ENCODE results near the gene TRAPPC10. TPM values are rescaled to one million over a fixed set of nuclear protein-coding genes. Genes with fewer than 3 reads are reported as not detected.
"Not testable (repeated sequence)": the region's sequence is repeated elsewhere in the genome, so short reads cannot be mapped to it uniquely, and the experiment has no call there.

Gene TRAPPC10
- total RNA-seq, 1 experiment from 2014 or later: 32.9 TPM

- not testable (repeated sequence) for DNase-seq; H3K56ac ChIP-seq (ENCODE audit: insufficient read length, low read depth, low read length); H3K36me3 Mint-ChIP-seq (ENCODE audit: insufficient read depth in 1 of 3, low read depth in 3 of 3); H2BK5ac ChIP-seq (ENCODE audit: insufficient read length, low read length); H4K91ac ChIP-seq (ENCODE audit: insufficient read length, low read depth, low read length); H3K9me3 ChIP-seq (ENCODE audit: control insufficient read depth, low read depth, low read length); H3K27ac ChIP-seq (ENCODE audit: insufficient read length, low read depth, low read length); H3K27ac Mint-ChIP-seq; H3K4me3 Mint-ChIP-seq; H2BK20ac ChIP-seq (ENCODE audit: low read depth, low read length, poor library complexity, severe bottlenecking); H3T11ph ChIP-seq (ENCODE audit: low read length); H3K79me1 ChIP-seq (ENCODE audit: insufficient read depth, low read depth, low read length, poor library complexity, severe bottlenecking); H3K14ac ChIP-seq (ENCODE audit: insufficient read depth, low read length); H3K79me2 ChIP-seq (ENCODE audit: insufficient read depth, low read length); H2AK5ac ChIP-seq (ENCODE audit: insufficient read length, low read length); H3K27me3 ChIP-seq (ENCODE audit: insufficient read depth, low read length); H3K9ac ChIP-seq (ENCODE audit: extremely low read depth, insufficient read length, low read length); H4K5ac ChIP-seq (ENCODE audit: insufficient read length, low read depth, low read length); H3K18ac ChIP-seq (ENCODE audit: insufficient read length, low read depth, low read length); H3K4me1 Mint-ChIP-seq; H2AFZ ChIP-seq (ENCODE audit: low read length); H3K27me3 Mint-ChIP-seq (ENCODE audit: low read depth); H3K4ac ChIP-seq (ENCODE audit: low read depth, low read length); H3K4me2 ChIP-seq (ENCODE audit: insufficient read depth, insufficient read length, low read length); H3K23ac ChIP-seq (ENCODE audit: insufficient read length, low read depth, low read length); H2BK12ac ChIP-seq (ENCODE audit: insufficient read length, low read depth, low read length); H2BK15ac ChIP-seq (ENCODE audit: low read depth, low read length); H4K8ac ChIP-seq (replicated peaks; ENCODE audit: insufficient read length, low read depth, low read length); H2BK120ac ChIP-seq (ENCODE audit: low read depth, low read length, poor library complexity, severe bottlenecking); H4K20me1 ChIP-seq (ENCODE audit: control insufficient read depth, insufficient read depth, insufficient read length); H3K4me1 ChIP-seq (ENCODE audit: insufficient read depth, low read length); H3K23me2 ChIP-seq (ENCODE audit: insufficient read length, low read depth, low read length, poor library complexity, severe bottlenecking); H3K9me3 Mint-ChIP-seq
- WGBS (ENCODE audit: extremely low coverage, insufficient read length, low lambda C conversion rate): no CpG with 5 or more reads among the region's 31 CpGs
These were observed 95.5 kb downstream of the TRAPPC10 start for GRCh38 chr21:44107589-44107988.

GRCh38 chr21:44113702-44114371 is 101.7 kb downstream of the TRAPPC10 start:
- not testable (repeated sequence) for H2AK5ac ChIP-seq (ENCODE audit: insufficient read length, low read length); H3K23ac ChIP-seq (ENCODE audit: insufficient read length, low read depth, low read length); H3K56ac ChIP-seq (ENCODE audit: insufficient read length, low read depth, low read length); H4K20me1 ChIP-seq (ENCODE audit: control insufficient read depth, insufficient read depth, insufficient read length); H3K4me2 ChIP-seq (ENCODE audit: insufficient read depth, insufficient read length, low read length); H3K4me1 Mint-ChIP-seq; H4K8ac ChIP-seq (replicated peaks; ENCODE audit: insufficient read length, low read depth, low read length); H3K27me3 Mint-ChIP-seq (ENCODE audit: low read depth); H3K4ac ChIP-seq (ENCODE audit: low read depth, low read length); H2BK12ac ChIP-seq (ENCODE audit: insufficient read length, low read depth, low read length); H3K9me3 Mint-ChIP-seq; H2BK120ac ChIP-seq (ENCODE audit: low read depth, low read length, poor library complexity, severe bottlenecking); H3K36me3 Mint-ChIP-seq (ENCODE audit: insufficient read depth in 1 of 3, low read depth in 3 of 3); H2AFZ ChIP-seq (ENCODE audit: low read length); H3K27ac ChIP-seq (ENCODE audit: insufficient read length, low read depth, low read length); H3K79me2 ChIP-seq (ENCODE audit: insufficient read depth, low read length); H3K18ac ChIP-seq (ENCODE audit: insufficient read length, low read depth, low read length); H3K9ac ChIP-seq (ENCODE audit: extremely low read depth, insufficient read length, low read length); H3K79me1 ChIP-seq (ENCODE audit: insufficient read depth, low read depth, low read length, poor library complexity, severe bottlenecking); H3K27ac Mint-ChIP-seq; H3K9me3 ChIP-seq (ENCODE audit: control insufficient read depth, low read depth, low read length); H3K14ac ChIP-seq (ENCODE audit: insufficient read depth, low read length); H4K5ac ChIP-seq (ENCODE audit: insufficient read length, low read depth, low read length); H3K4me1 ChIP-seq (ENCODE audit: insufficient read depth, low read length); H3T11ph ChIP-seq (ENCODE audit: low read length); H4K91ac ChIP-seq (ENCODE audit: insufficient read length, low read depth, low read length); H3K4me3 Mint-ChIP-seq; H2BK15ac ChIP-seq (ENCODE audit: low read depth, low read length); H3K27me3 ChIP-seq (ENCODE audit: insufficient read depth, low read length); H2BK5ac ChIP-seq (ENCODE audit: insufficient read length, low read length); DNase-seq; H3K23me2 ChIP-seq (ENCODE audit: insufficient read length, low read depth, low read length, poor library complexity, severe bottlenecking); H2BK20ac ChIP-seq (ENCODE audit: low read depth, low read length, poor library complexity, severe bottlenecking)
- no CpG with 5 or more reads among the region's 33 CpGs for WGBS (ENCODE audit: extremely low coverage, insufficient read length, low lambda C conversion rate)

All from H9 (cell line).